DMS53 treated with DMSO at 0.1 percent for 48 hours (cell line): ENCODE results near the gene PLOD3.

Source experiments
- DNase-seq: peaks from one replicate; lab custom pipeline; 2025; ENCODE audit not compliant: unreplicated experiment; lab: John Stamatoyannopoulos, UW

The PLOD3 gene

DNA sequence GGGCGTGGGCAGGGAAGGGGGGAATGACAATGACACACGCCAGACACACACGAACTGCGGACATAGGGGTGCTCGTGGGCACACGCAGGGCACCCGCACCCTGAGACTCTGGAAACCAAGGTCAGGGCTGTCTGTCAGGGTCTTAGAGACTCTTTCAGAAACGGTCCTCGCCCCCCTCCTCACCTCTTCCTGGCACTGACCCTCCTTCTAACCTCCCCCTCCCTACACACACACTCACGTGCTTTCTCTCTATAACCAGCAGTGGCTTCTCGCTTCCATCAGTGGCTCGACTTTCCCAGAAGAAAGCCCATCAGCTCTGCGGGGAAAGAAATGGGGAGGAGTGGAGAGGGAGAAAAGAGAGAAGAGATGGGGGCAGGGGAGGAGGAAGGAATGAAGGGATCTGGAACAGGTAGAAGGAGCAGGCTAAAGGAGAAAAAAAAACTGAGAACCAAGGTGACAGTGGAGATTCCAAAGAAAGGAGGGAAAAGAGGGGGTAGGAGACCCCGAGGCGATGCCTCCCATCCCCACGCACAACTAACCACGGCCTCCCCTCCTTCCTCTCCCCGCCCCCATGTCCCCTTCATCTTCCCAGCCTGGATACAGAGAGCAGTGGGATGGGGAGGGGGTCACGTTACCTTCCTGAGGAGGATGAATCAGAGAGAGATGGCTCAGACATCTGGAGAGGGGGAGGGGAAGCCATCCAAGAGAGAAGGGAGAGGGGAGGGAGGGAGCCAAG lies 50.3 kb downstream of the PLOD3 start:
- DNase-seq: no peak

DNA sequence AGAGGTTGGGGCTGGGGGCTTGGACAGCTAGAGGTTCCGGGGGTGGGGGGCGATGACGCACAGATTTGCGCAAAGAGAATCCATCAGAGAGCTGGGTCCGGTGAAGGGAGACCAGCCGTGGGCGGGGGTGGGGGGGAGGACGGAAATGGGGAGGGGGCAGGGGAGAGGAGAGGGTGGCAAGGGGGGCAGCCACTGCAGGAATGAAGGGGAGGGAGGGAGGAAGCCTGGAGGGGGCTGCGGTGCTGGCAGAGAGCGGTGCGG lies 50.8 kb downstream of the PLOD3 start:
- no peak for DNase-seq

DNA sequence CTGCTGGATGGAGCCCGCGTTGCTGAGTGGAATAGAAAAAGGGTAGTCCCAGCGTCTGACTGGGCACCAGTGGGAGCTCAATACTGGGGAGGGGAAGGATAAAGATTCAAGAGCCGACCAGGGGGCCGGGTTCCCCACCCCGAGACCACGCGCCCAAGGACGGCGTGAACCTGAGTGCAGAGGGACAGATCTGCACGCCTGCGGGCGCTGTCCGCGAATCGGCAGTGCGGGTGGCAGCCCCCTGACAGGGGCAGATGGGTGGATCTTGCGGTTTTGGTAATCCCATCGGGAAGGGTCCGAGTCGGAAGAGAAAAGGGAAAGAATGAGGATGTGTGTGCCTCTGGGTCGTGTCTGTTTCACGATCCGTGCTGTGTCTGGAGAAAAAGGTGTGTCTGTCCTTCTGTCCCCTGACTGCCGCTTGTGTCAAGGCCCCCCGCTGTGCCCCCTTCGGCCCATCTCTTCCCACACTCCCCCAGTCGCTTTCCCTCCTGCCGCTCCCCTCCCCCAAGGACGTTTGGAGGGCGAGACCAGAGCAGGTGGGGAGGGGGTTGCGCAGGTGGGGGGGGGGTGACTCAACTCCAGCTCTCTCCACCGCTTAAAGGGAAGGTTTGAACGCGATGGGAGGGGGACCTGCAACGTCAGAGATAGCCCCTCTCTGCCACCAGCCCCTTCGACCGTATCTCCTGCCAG lies 51.3 kb downstream of the PLOD3 start:
- DNase-seq: no peak

DNA sequence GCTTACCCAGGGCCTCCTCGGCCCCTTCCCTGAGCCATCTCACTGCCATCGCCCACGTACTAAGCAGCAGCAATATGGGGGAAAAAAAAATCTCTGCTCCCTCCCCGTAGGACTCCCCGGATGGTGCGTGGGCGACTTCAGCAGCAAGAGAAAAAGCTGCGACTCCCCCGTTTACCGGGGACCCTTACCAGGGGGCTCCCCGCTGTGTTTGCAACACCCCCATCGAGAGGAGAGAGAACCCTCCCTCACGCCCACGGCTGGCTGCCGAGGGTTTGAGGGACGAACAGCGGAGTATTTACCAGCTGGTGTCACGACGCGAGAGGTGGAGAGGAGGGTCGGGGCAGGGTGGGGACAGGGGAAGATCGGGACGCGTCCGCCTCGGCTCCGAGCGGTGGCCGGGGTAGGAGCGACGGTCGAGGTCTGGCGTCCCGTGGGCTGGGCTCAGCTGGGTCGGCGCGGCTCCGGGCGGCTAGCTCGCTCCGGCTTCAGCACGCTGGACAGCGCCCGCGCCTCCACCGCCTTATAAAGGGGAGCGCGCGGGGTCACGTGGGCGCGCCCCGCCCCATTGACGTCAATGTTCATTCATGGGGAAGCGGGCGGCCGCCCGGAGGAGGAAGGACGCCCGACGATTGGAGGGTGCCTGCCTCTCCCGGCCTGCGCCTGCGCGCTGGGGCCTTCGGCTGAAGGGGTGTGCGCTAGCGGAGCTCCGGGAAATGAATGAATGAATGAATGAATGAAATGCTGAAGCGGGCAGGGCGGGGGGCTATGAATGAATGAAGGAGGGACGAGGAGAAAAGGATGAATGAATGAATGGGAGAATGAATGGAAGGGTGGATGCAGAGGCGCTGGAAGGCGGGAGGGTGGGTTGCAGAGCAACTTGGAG lies 52.1 kb downstream of the PLOD3 start, which contains the start of gene VGF:
VGF (minus strand) TSS at position 495 of the 883 bp plus-strand sequence. CDS start 726 bp downstream, outside the sequence.
- DNase-seq: peak; percentile 96

DNA sequence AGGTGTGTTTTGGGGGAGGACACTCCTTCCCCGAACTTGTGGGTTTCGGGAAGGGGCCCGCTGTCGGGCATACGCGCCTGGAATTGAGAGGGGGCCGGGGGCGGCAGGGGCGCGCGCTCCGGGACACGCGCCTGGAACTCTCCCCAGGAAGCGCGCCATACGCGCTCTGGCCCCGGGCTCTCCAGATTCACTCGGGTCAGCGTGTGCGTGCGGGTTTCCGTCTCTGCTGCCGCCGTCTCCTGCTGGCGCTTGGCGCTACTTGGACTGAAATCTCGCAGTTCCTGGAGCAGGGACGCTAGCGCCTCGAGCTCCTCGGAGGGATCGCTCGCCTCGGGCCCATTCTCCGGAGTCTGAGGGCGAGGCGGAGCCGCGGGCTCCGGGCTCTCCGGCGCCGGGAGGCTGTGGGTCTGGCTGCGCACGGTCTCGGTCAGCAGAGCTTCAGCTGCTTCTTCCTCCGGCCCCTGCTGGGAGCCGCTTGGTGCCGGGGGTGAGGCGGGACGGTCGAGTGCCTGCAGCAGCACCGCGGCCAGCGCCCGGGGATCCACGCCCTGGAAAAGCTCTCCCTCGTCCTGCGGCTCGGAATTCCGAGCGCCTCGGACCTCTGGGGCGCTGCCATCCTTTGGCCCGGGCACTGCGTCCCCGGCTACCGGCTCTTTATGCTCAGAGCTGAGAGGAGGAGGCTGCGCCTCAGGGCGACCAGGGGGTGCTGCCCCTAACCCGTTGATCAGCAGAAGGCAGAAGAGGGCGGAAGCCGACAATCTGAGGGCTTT lies 53.1 kb downstream of the PLOD3 start:
- peak; percentile 54 for DNase-seq

DNA sequence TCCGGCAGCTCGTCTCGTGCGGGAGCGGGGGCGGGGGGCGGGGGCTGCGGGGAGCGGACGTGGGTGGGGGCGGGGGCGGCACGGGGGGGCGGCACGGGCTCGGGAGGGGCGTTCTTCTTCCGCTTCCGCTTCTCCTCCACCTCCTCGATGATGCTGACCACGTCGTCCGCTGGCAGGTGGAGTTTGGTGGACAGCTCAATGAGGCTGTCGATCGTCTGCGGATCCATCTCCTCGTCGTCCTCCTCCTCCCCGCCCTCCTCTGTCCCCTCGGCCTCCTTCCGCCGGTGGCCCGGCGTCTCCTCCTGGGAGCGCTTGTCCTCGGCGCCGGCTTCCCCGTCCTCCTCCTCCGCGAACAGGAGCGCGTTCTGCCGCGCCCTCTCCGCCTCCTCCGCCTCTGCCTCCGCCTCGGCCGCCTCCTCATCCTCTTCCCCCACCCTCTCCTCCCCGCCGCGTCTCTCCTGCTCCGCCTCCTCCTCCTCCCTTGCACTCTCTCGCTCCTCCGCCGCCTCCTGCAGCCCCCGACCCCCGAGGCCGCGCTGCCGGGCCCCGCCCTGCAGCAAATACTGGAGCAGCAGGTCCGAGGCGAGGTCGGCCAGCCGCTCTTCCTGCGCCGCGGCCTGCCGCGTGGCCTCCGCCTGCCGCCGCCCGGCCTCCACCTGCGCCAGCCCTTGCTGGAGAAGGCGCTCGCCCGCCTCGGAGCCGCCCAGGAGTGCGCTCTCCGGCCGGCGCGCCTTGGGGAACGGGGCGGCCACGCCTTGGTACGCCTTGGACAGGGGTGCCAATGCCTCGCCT lies 53.9 kb downstream of the PLOD3 start:
- peak; percentile 69 for DNase-seq

DNA sequence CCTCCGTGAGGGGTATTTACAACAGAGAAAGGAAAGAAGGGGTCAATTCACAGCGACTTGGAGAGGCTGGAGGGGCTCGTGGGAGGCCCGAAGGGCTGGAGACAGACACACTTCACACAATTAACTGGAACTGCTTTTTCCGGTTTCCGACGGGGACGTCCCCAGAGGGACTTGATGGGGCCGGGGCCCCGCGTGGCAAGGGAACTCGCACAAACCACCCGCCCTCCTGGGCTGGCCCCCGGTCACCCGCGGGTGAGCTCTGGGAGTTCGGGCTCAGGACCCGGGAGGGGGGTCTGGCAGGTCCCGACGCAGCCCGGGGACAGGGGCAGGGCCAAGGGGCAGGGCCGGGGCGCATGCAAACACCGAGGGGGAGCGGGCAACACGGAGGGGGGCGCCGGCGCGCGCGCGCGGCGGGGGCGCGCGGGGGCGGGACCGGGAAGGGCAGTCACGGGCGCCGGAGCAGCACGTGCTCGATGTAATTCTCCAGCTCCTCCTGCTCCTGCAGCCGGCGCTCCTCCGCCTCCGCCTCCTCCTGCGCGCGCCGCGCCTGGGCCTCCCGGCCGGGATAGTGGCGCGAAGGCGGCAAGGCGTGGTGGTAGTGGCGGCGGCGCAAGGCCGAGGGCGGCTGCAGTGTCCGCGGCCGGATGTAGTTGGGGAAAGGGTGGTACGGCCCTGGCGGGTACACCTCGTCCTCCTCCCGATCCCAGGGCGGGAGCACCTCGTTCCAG lies 54.7 kb downstream of the PLOD3 start:
- DNase-seq: peak; percentile 74

DNA sequence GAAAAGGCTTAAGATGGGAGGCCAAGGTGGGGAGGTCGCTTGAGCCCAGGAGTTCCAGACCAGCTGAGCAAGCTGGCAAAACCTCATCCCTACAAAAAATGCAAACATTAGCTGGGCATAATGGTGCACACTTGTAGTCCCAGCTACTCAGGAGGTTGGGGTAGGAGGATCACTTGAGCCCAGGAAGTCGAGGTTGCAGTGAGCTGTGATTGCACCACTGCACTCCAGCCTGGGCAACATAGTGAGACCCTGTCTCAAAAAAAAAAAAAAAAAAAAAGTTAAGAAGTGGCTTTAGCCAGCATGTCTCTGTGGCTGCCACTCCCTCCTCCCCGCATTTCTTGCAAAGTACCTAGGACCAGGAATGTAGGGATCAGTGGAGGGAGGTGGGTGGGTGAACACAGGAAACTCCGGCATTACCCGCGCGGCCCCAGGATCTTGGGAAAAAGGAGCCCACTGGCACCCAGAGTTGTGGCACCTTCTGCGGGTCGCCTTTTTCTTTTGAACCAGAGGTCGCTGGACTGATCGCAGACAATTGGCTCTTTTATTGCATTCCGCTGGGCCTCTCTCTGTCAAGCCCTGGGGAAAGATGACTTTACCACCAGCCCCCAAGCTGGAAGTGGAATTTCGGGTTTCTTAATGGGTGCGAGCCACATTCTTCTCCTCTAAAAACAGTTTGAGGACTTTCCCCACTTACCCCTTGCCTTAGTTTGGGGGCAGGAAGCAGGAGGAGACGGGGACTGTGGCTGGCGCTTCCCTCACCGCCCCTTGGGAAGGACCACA lies 55.5 kb downstream of the PLOD3 start:
- no peak for DNase-seq

DNA sequence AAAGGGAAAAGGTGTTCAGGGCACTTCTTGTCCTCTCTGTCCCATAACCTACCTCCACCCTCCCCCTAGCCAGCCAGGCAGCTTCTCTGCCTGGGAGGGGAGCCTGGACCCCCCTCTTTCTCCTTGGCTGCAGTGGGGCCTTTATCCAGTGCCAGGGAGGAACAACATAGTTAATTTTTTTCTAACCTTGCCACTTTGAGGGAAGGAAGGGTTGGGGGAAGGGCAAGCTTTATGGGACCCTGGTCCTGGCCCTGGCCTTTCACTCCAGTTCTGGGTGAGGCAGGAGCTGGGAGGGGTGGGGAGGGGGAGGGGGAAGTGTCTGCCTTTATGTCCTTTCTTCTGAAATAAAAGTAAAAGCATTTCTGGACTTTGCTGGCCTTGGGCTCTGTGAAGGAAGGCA lies 56.5 kb downstream of the PLOD3 start:
- DNase-seq: no peak

DNA sequence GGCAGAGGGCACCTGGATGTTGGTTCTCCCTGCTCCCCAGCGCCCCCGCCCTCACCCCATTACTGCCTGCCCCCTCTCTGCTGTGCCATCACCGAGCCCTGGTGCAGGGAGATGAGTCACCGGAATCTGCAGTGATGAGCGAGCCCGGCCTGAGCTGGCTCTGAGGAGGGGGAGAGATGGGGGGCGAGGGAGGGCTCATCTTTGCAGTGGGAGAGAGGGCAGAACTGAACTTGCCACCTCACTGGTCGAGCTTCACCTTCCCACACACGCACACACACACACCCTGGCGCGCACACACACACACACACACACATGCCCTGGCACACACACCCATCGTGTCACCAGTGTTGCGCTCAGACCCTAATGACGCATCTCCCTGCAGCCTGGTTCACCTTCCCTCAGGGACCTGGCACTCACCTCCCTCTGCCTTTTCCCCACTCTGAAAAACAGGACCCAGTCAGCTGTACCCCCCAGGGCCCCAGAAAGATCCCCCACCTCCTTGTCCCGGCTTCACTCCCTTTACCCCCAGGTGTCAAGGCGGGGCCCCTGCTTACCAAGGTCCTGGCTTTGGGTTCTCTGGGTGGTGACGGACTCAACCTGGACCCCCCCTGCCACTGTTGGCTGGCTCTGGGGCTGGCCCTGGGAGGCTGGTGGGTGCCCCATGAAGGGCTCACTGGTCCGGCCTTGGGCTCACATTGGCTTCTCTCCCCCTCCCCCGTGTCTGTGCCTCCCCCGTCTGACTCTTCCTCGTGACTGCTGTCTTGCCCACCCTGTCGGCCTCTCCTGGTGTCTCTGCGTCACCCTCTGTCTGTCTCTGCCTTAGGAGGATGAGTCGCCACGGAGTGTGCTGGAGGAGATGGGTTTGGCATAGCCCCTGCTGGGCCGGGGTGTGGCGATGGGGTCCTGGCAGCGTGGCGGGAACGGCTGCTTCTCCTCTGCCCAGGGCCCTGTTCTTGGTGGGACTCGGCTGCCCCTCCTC lies 57.4 kb downstream of the PLOD3 start:
- DNase-seq: no peak

DNA sequence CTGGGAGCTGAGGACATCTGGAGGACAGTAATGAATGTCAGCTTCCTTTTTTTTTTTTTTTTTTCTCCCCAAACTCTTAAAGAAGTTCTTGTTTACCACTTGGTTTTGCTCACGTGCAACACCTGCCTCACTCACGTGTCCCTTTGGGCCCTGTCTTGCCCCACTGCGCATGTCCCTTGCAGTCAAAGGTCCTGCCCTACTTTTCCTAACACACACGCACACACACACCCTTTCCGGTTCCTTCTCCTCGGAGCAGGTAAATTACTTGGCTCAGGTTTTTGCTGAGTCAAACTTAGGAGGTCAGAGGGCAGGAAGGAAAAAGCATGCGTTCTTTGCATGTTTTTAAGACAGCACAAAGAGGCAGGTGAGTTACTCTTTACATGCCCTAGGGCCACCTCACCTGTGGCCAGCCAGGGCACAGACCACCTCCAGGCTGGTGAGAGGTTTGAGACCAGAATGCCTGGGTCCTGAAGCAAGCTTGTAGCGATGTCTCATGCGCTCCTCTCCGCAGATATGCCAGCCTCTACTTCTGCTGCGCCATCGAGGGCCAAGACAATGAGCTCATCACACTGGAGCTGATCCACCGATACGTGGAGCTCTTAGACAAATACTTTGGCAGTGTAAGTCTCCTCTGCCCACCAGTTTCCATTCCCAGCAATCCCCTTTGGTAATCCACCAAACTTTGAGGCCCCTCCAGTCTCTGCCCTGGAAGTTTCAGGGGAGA lies 60.4 kb downstream of the PLOD3 start:
- DNase-seq: no peak

DNA sequence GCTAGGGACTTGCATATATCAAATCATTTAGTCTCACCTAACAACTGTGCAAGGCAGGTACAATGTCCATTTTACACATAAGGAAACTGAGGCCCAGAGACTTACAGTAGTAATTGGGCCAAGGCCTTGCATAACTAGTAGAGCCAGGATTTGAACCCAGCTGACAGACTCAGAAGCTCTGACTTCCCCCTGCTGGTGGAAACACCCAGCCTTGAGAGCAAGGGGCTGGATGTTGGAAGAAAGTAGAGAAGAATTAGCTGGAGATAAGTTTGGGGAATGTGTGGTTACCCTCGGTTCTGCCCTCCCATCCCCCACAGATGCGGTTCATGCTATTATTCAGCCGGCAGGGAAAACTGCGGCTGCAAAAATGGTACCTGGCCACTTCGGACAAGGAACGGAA lies 61.1 kb downstream of the PLOD3 start:
- DNase-seq: no peak
